Activated CD4-positive, alpha-beta memory T cell treated with anti-CD3 and anti-CD28 coated beads, Interleukin-2, amount 10 ng/mL, durations not matched to agents 7 days and 5 days (primary cell): ENCODE data around the gene BNC2. TPM values are rescaled to one million over a fixed set of nuclear protein-coding genes. Genes with fewer than 3 reads are reported as not detected.

ENCODE experiments used
- CTCF ChIA-PET: fragments of 350-600 bp; sonication (Branson Sonifier 250); formaldehyde crosslinking; loops from one replicate; lab custom pipeline; 2021; ENCODE audit warnings: antibody characterized with exemption, inconsistent platforms; lab: Charles Lee
- POLR2A ChIA-PET: fragments of 350-600 bp; sonication (Branson Sonifier 250); formaldehyde crosslinking; loops from one replicate; lab custom pipeline; 2021; ENCODE audit warnings: antibody characterized with exemption; lab: Charles Lee
- DNase-seq: peaks from one replicate; pipeline ENCODE4 v3.0.0-alpha.2; 2020
- H3K27ac Mint-ChIP-seq: one replicate; pipeline ENCODE4 v1.8.0; 2021; ENCODE audit warnings: mild to moderate bottlenecking, mixed read lengths
- H3K27me3 Mint-ChIP-seq: one replicate; pipeline ENCODE4 v1.8.0; 2021; ENCODE audit warnings: mixed read lengths
- H3K36me3 Mint-ChIP-seq: one replicate; pipeline ENCODE4 v1.8.0; 2021; ENCODE audit warnings: low read depth, mixed read lengths
- H3K4me1 Mint-ChIP-seq: one replicate; pipeline ENCODE4 v1.8.0; 2021; ENCODE audit warnings: mixed read lengths
- H3K4me3 Mint-ChIP-seq: one replicate; pipeline ENCODE4 v1.8.0; 2021; ENCODE audit warnings: mild to moderate bottlenecking, mixed read lengths
- H3K9me3 Mint-ChIP-seq: one replicate; pipeline ENCODE4 v1.8.0; 2021; ENCODE audit warnings: mixed read lengths
- total RNA-seq, 2 experiments: library from RNA; stranded (reverse); gene quantifications; one replicate each; pipeline ENCODE4 v1.2.3, GENCODE V29; 2021

The BNC2 gene
- total RNA-seq, 2 experiments from 2014 or later: not detected

- no peak overlapping the region for H3K4me3 Mint-ChIP-seq
- CTCF ChIA-PET: no interaction called here
- no peaks in the 10 kb centered on the region for H3K27me3 Mint-ChIP-seq
- no peaks in the 10 kb centered on the region for H3K36me3 Mint-ChIP-seq
- no peaks in the 10 kb centered on the region for H3K4me1 Mint-ChIP-seq
- no peaks in the 10 kb centered on the region for H3K9me3 Mint-ChIP-seq
- no peak overlapping the region for H3K27ac Mint-ChIP-seq
- POLR2A ChIA-PET: no interaction called here
- DNase-seq: no peak
Observed at GRCh38 chr9:16413509-16414016, 456.9 kb downstream of the BNC2 start.

GRCh38 chr9:16412740-16413139 is 457.7 kb downstream of the BNC2 start:
- ChIA-PET POLR2A (no interaction called here), CTCF (no interaction called here)
- Mint-ChIP-seq H3K4me1 (no peaks in the 10 kb centered on the region), H3K27ac (no peak overlapping the region), H3K27me3 (no peaks in the 10 kb centered on the region), H3K4me3 (no peak overlapping the region), H3K9me3 (no peaks in the 10 kb centered on the region), H3K36me3 (no peaks in the 10 kb centered on the region)
- DNase-seq: no peak

GRCh38 chr9:16411311-16411710 is 459.2 kb downstream of the BNC2 start:
- Mint-ChIP-seq H3K4me3 (no peak overlapping the region), H3K36me3 (no peaks in the 10 kb centered on the region), H3K9me3 (peaks cover under 1% of the 10 kb centered on the region), H3K4me1 (no peaks in the 10 kb centered on the region), H3K27me3 (no peaks in the 10 kb centered on the region), H3K27ac (no peak overlapping the region)
- ChIA-PET POLR2A (no interaction called here), CTCF (no interaction called here)
- DNase-seq: no peak

GRCh38 chr9:16410601-16411280 is 459.7 kb downstream of the BNC2 start:
- Mint-ChIP-seq H3K27me3 (no peaks in the 10 kb centered on the region), H3K27ac (no peak overlapping the region), H3K4me3 (no peak overlapping the region), H3K9me3 (peaks cover 3% of the 10 kb centered on the region), H3K4me1 (no peaks in the 10 kb centered on the region), H3K36me3 (no peaks in the 10 kb centered on the region)
- POLR2A ChIA-PET: no interaction called here
- CTCF ChIA-PET: no interaction called here
- DNase-seq: no peak

GRCh38 chr9:16407617-16408016 is 462.9 kb downstream of the BNC2 start:
- H3K27me3 Mint-ChIP-seq: no peaks in the 10 kb centered on the region
- POLR2A ChIA-PET: no interaction called here
- H3K4me3 Mint-ChIP-seq: no peak overlapping the region

GRCh38 chr9:16406526-16407225 is 463.8 kb downstream of the BNC2 start:
- ChIA-PET POLR2A (no interaction called here), CTCF (no interaction called here)
- Mint-ChIP-seq H3K4me1 (no peaks in the 10 kb centered on the region), H3K27ac (no peak overlapping the region), H3K9me3 (peaks cover 4% of the 10 kb centered on the region), H3K27me3 (no peaks in the 10 kb centered on the region), H3K36me3 (no peaks in the 10 kb centered on the region), H3K4me3 (no peak overlapping the region)
- no peak for DNase-seq

More at GRCh38 chr9:16407617-16408016, 462.9 kb downstream of the BNC2 start:
- no peak for DNase-seq
- H3K27ac Mint-ChIP-seq: no peak overlapping the region
- H3K4me1 Mint-ChIP-seq: no peaks in the 10 kb centered on the region
- no peaks in the 10 kb centered on the region for H3K36me3 Mint-ChIP-seq
- peaks cover 4% of the 10 kb centered on the region for H3K9me3 Mint-ChIP-seq
- CTCF ChIA-PET: no interaction called here

GRCh38 chr9:16405421-16405820 is 465.0 kb downstream of the BNC2 start:
- POLR2A ChIA-PET: no interaction called here
- CTCF ChIA-PET: no interaction called here
- no peaks in the 10 kb centered on the region for H3K4me1 Mint-ChIP-seq
- no peaks in the 10 kb centered on the region for H3K36me3 Mint-ChIP-seq
- no peak overlapping the region for H3K27ac Mint-ChIP-seq
- DNase-seq: no peak
- peaks cover 7% of the 10 kb centered on the region for H3K9me3 Mint-ChIP-seq
- no peak overlapping the region for H3K4me3 Mint-ChIP-seq
- no peaks in the 10 kb centered on the region for H3K27me3 Mint-ChIP-seq

GRCh38 chr9:16401701-16402100 is 468.8 kb downstream of the BNC2 start:
- Mint-ChIP-seq H3K4me3 (no peak overlapping the region), H3K27ac (no peak overlapping the region), H3K9me3 (peaks cover 7% of the 10 kb centered on the region), H3K27me3 (no peaks in the 10 kb centered on the region), H3K36me3 (no peaks in the 10 kb centered on the region), H3K4me1 (no peaks in the 10 kb centered on the region)
- no peak for DNase-seq
- ChIA-PET POLR2A (no interaction called here), CTCF (interaction anchor here (0.6 kb wide), 1 partner anchor 330 kb away, joined by 3 read pairs; no protein-coding TSS in a partner anchor)

GRCh38 chr9:16398691-16399090 is 471.8 kb downstream of the BNC2 start:
- no peak overlapping the region for H3K27ac Mint-ChIP-seq
- POLR2A ChIA-PET: no interaction called here
- CTCF ChIA-PET: no interaction called here
- no peak overlapping the region for H3K4me3 Mint-ChIP-seq
- H3K9me3 Mint-ChIP-seq: peaks cover 10% of the 10 kb centered on the region
- H3K36me3 Mint-ChIP-seq: no peaks in the 10 kb centered on the region
- no peak for DNase-seq
- no peaks in the 10 kb centered on the region for H3K27me3 Mint-ChIP-seq
- no peaks in the 10 kb centered on the region for H3K4me1 Mint-ChIP-seq

GRCh38 chr9:16396389-16396788 is 474.1 kb downstream of the BNC2 start:
- no peak for DNase-seq
- POLR2A ChIA-PET: no interaction called here
- CTCF ChIA-PET: no interaction called here
- Mint-ChIP-seq H3K4me3 (no peak overlapping the region), H3K27ac (no peak overlapping the region), H3K9me3 (peaks cover 10% of the 10 kb centered on the region), H3K27me3 (no peaks in the 10 kb centered on the region), H3K36me3 (no peaks in the 10 kb centered on the region), H3K4me1 (no peaks in the 10 kb centered on the region)

GRCh38 chr9:16391369-16391768 is 479.1 kb downstream of the BNC2 start:
- Mint-ChIP-seq H3K9me3 (peaks cover 26% of the 10 kb centered on the region), H3K36me3 (no peaks in the 10 kb centered on the region), H3K4me3 (no peak overlapping the region), H3K27ac (no peak overlapping the region), H3K4me1 (no peaks in the 10 kb centered on the region), H3K27me3 (no peaks in the 10 kb centered on the region)
- no peak for DNase-seq
- ChIA-PET CTCF (no interaction called here), POLR2A (no interaction called here)

- Mint-ChIP-seq H3K4me1 (no peaks in the 10 kb centered on the region), H3K4me3 (no peak overlapping the region), H3K36me3 (no peaks in the 10 kb centered on the region), H3K27ac (no peak overlapping the region), H3K9me3 (peaks cover 18% of the 10 kb centered on the region), H3K27me3 (no peaks in the 10 kb centered on the region)
- ChIA-PET CTCF (no interaction called here), POLR2A (no interaction called here)
- no peak for DNase-seq
Observed at GRCh38 chr9:16387382-16387781, 483.1 kb downstream of the BNC2 start.

GRCh38 chr9:16386827-16387077 is 483.7 kb downstream of the BNC2 start:
- Mint-ChIP-seq H3K9me3 (peaks cover 18% of the 10 kb centered on the region), H3K27me3 (no peaks in the 10 kb centered on the region), H3K27ac (no peak overlapping the region), H3K4me3 (no peak overlapping the region), H3K36me3 (no peaks in the 10 kb centered on the region), H3K4me1 (no peaks in the 10 kb centered on the region)
- no peak for DNase-seq
- CTCF ChIA-PET: no interaction called here
- POLR2A ChIA-PET: no interaction called here
